Left ventricle myocardium inferior (tissue), 1 donor: Measurements from ENCODE around the gene SMU1. TPM values are rescaled to one million over a fixed set of nuclear protein-coding genes. Genes with fewer than 3 reads are reported as not detected.

Source experiments
- DNase-seq: peaks from one replicate; pipeline ENCODE4 v3.0.0-alpha.2; 2020
- H3K27ac ChIP-seq: fragments of 200-600 bp; replicated peaks from 2 replicates; pipeline ENCODE4 v1.8.0; 2021
- H3K27me3 ChIP-seq: fragments of 200-600 bp; 2 replicates; pipeline ENCODE4 v1.8.0; 2021; ENCODE audit warnings: low read depth
- H3K36me3 ChIP-seq: fragments of 200-600 bp; 2 replicates; pipeline ENCODE4 v1.8.0; 2021
- H3K4me1 ChIP-seq: fragments of 200-600 bp; 2 replicates; pipeline ENCODE4 v1.8.0; 2021
- H3K4me3 ChIP-seq: fragments of 200-600 bp; 2 replicates; pipeline ENCODE4 v1.8.0; 2021; ENCODE audit warnings: mild to moderate bottlenecking, moderate library complexity
- H3K9me3 ChIP-seq: fragments of 200-600 bp; replicated peaks from 2 replicates; pipeline ENCODE4 v1.8.0; 2021
- CTCF ChIP-seq: fragments of 200-600 bp; IDR thresholded peaks from 2 replicates; pipeline ENCODE4 v1.8.0; 2021; ENCODE audit warnings: antibody characterized with exemption, mild to moderate bottlenecking, borderline replicate concordance
- intact Hi-C: fragments of 100-400 bp; cut with micrococcal nuclease; formaldehyde crosslinking; loops from one replicate; pipeline ENCODE4 v1.11.0; 2022
- total RNA-seq: library from RNA; stranded (reverse); fragmentation: NEBNext Ultra II Directional; extraction: Animal tissue kit (Norgen Biotek cat#: 25700); gene quantifications from one replicate; pipeline ENCODE4 v1.2.1, GENCODE V29; 2021
- donor health status: DM: no; HTN: yes; CAD: no; lungs with severe emphysema.

SMU1 gene
- total RNA-seq, 1 donor from 2014 or later = 14.9 TPM

- no peak for TF ChIP-seq CTCF
- no peaks in the 10 kb centered on the region for H3K27me3 ChIP-seq
- H3K9me3 ChIP-seq = no peaks in the 10 kb centered on the region
- H3K27ac ChIP-seq = no peak overlapping the region
- peaks cover 52% of the 10 kb centered on the region for H3K36me3 ChIP-seq
- H3K4me3 ChIP-seq = no peak overlapping the region
- intact Hi-C loops = no loop called here
- H3K4me1 ChIP-seq = peaks cover 18% of the 10 kb centered on the region
- no peak for DNase-seq
Measured at GRCh38 chr9:33040792-33041431, 35.6 kb downstream of the SMU1 start.

GRCh38 chr9:33032865-33033264 lies 43.6 kb downstream of the SMU1 start:
- H3K4me1 ChIP-seq = peaks cover 63% of the 10 kb centered on the region
- no peak for TF ChIP-seq CTCF
- no peaks in the 10 kb centered on the region for H3K9me3 ChIP-seq
- no peak for DNase-seq
- H3K27me3 ChIP-seq = no peaks in the 10 kb centered on the region
- intact Hi-C loops = no loop called here
- no peak overlapping the region for H3K4me3 ChIP-seq
- no peak overlapping the region for H3K27ac ChIP-seq
- peaks cover 99% of the 10 kb centered on the region for H3K36me3 ChIP-seq

GRCh38 chr9:33032292-33032691 lies 44.2 kb downstream of the SMU1 start:
- Histone ChIP-seq H3K9me3 (no peaks in the 10 kb centered on the region), H3K4me1 (peaks cover 69% of the 10 kb centered on the region), H3K27ac (no peak overlapping the region), H3K27me3 (no peaks in the 10 kb centered on the region), H3K4me3 (no peak overlapping the region), H3K36me3 (peaks cover 99% of the 10 kb centered on the region)
- no peak for DNase-seq
- TF ChIP-seq CTCF = no peak
- intact Hi-C loops = no loop called here

GRCh38 chr9:33030285-33030684 lies 46.2 kb downstream of the SMU1 start:
- no peak for DNase-seq
- no peak for TF ChIP-seq CTCF
- Histone ChIP-seq H3K9me3 (no peaks in the 10 kb centered on the region), H3K27ac (no peak overlapping the region), H3K4me3 (no peak overlapping the region), H3K4me1 (peaks cover 89% of the 10 kb centered on the region), H3K36me3 (peaks cover 88% of the 10 kb centered on the region), H3K27me3 (no peaks in the 10 kb centered on the region)
- intact Hi-C loops = no loop called here

- no peak for TF ChIP-seq CTCF
- Histone ChIP-seq H3K4me3 (peak overlapping the region; percentile 6), H3K4me1 (peaks cover 94% of the 10 kb centered on the region), H3K27ac (peak overlapping the region; percentile 0), H3K36me3 (peaks cover 78% of the 10 kb centered on the region), H3K27me3 (no peaks in the 10 kb centered on the region), H3K9me3 (no peaks in the 10 kb centered on the region)
- intact Hi-C loops = no loop called here
- DNase-seq = no peak
Measured at GRCh38 chr9:33029231-33029786, 47.2 kb downstream of the SMU1 start.
